HG03196 (cell line): Measurements from ENCODE around the gene GBX1.

Source experiments
- ATAC-seq: cut with Tn5 transposase; IDR thresholded peaks from one replicate; pipeline ENCODE4 v1.9.1; 2021; ENCODE audit not compliant: unreplicated experiment

Gene GBX1

GRCh38 chr7:151194188-151194587, 26.7 kb upstream of the GBX1 start:
- no peak for ATAC-seq

- no peak for ATAC-seq
These were observed 25.9 kb upstream of the GBX1 start for GRCh38 chr7:151193203-151193978.

GRCh38 chr7:151192002-151192539, 24.6 kb upstream of the GBX1 start:
- no peak for ATAC-seq

GRCh38 chr7:151191544-151191943, 24.1 kb upstream of the GBX1 start:
- ATAC-seq, result no peak

- no peak for ATAC-seq
These were observed 21.5 kb upstream of the GBX1 start for GRCh38 chr7:151189038-151189437.

- no peak for ATAC-seq
These were observed 20.7 kb upstream of the GBX1 start for GRCh38 chr7:151188252-151188542.

- no peak for ATAC-seq
These were observed 20.1 kb upstream of the GBX1 start for GRCh38 chr7:151187409-151188251.

- no peak for ATAC-seq
These were observed 19.3 kb upstream of the GBX1 start, which contains the start of gene ASB10 for GRCh38 chr7:151186640-151187408. TSS of gene ASB10 (minus strand) at chr7:151187250. CDS start at chr7:151187130, 120 bp downstream.

- ATAC-seq, result no peak
These were observed 18.5 kb upstream of the GBX1 start for GRCh38 chr7:151185762-151186639.

- no peak for ATAC-seq
These were observed 13.5 kb upstream of the GBX1 start for GRCh38 chr7:151181011-151181431.

- ATAC-seq, result no peak
These were observed 12.5 kb upstream of the GBX1 start for GRCh38 chr7:151179946-151180345.

- ATAC-seq, result no peak
These were observed 11.9 kb upstream of the GBX1 start for GRCh38 chr7:151179287-151179860.

GRCh38 chr7:151178831-151179230, 11.3 kb upstream of the GBX1 start:
- ATAC-seq, result no peak

GRCh38 chr7:151178236-151178635, 10.7 kb upstream of the GBX1 start:
- no peak for ATAC-seq

- no peak for ATAC-seq
These were observed 9.8 kb upstream of the GBX1 start for GRCh38 chr7:151177310-151177709.

- ATAC-seq, result no peak
These were observed 8.9 kb upstream of the GBX1 start for GRCh38 chr7:151176401-151176800.

GRCh38 chr7:151175793-151176311, 8.4 kb upstream of the GBX1 start:
- ATAC-seq, result no peak

- ATAC-seq, result no peak
These were observed 7.7 kb upstream of the GBX1 start for GRCh38 chr7:151175047-151175792.
